ENCODE results near the gene ATP8B3. TPM values are rescaled to one million over a fixed set of nuclear protein-coding genes. Genes with fewer than 3 reads are reported as not detected.

ATP8B3 gene
- total and polyA plus RNA-seq, 9 of the 15 experiments (the other 6 are each of a cell fraction or from before 2014, with no cell fraction given): 1.2 to 12.3 (median 3.8) TPM

GRCh38 chr19:1816530-1817298 lies 4.6 kb upstream of the ATP8B3 start (continued):
- TF ChIP-seq ZNF699 (CRISPR knock-in tag; IDR thresholded peaks at IDR 0.05; ENCODE audit: insufficient replicate concordance): no peak
- TF ChIP-seq KDM4B (IDR thresholded peaks at IDR 0.05; ENCODE audit: borderline replicate concordance in 2 of 2, low read depth in 1 of 2): no peak
- TF ChIP-seq NFE2L1 (tag; IDR thresholded peaks at IDR 0.05; ENCODE audit: borderline replicate concordance, low read depth): no peak
- no peak for TF ChIP-seq TAL1 (IDR thresholded peaks at IDR 0.05)
- no peak for TF ChIP-seq ZNF384 (IDR thresholded peaks at IDR 0.05; ENCODE audit: low read depth, low read length)
- TF ChIP-seq ZNF140 (CRISPR knock-in tag; IDR thresholded peaks at IDR 0.05): no peak
- TF ChIP-seq ZBTB34 (CRISPR knock-in tag; IDR thresholded peaks at IDR 0.05): no peak
- no peak for TF ChIP-seq OTX1 (CRISPR knock-in tag; IDR thresholded peaks at IDR 0.05)
- no peak for TF ChIP-seq MTA1 (IDR thresholded peaks at IDR 0.05; ENCODE audit: borderline replicate concordance)
